Measurements from ENCODE around the gene WFDC11. TPM values are rescaled to one million over a fixed set of nuclear protein-coding genes. Genes with fewer than 3 reads are reported as not detected.

Gene WFDC11
- total RNA-seq, 1 experiment from 2014 or later, result not detected

DNA sequence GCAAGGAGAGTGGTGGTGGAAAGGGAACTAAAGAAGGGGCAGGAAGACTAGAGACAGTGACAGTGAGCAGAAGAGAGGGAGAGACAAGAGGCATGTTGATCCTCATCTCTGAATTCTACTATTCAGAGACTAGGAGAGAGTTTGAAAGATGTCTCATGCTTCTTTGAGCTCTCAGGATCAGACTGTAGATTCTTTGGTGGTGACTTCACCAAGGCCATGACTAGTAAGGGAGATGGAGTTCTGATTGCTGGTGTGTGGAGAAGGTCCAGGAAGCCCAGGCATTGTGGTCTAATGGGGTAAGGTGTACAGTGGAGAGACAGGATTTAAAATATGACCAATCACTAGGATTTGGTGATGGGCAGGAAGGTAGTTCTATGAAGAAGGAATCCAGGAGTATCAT lies 39.7 kb downstream of the WFDC11 start:
- BruUV-seq (replicated peaks), result no TSS peak
- H3K4me1 ChIP-seq (replicated peaks; ENCODE audit: insufficient read depth), result no peaks in the 10 kb centered on the region
- H3K36me3 ChIP-seq (ENCODE audit: low read depth), result no peaks in the 10 kb centered on the region
- POLR2A ChIA-PET (ENCODE audit: unreplicated experiment), result no interaction called here
- no peak overlapping the region for H3K4me3 ChIP-seq
- H3K9me3 ChIP-seq (ENCODE audit: insufficient read depth, low read depth), result no peaks in the 10 kb centered on the region
- TF ChIP-seq CTCF (conservative IDR thresholded peaks at IDR 0.05) (no peak), EZH2 (IDR thresholded peaks at IDR 0.05; ENCODE audit: low read depth) (no peak)
- no peaks in the 10 kb centered on the region; the same call in 1 of the 2 replicates for H3K9me2 ChIP-seq (ENCODE audit: insufficient read depth)
- H3K4me2 ChIP-seq, result no peak overlapping the region
- H3K27ac ChIP-seq, result no peak overlapping the region
- intact Hi-C loops (cut with micrococcal nuclease; ENCODE audit: unreplicated experiment), result no loop called here
- H3K27me3 ChIP-seq (ENCODE audit: insufficient read depth, low read depth), result peaks cover 7% of the 10 kb centered on the region; the same call in 1 of the 2 replicates
- H2AFZ ChIP-seq, result no peak overlapping the region
- CTCF ChIA-PET, result interaction anchor here (0.6 kb wide), 1 partner anchor 126 kb away, joined by 18 read pairs; no protein-coding TSS in a partner anchor
- H3K79me2 ChIP-seq (ENCODE audit: low read depth), result no peaks in the 10 kb centered on the region
- DNase-seq, result no peak
- no peaks in the 10 kb centered on the region for H4K20me1 ChIP-seq (ENCODE audit: insufficient read depth)
- no peaks in the 10 kb centered on the region for H3F3A ChIP-seq (ENCODE audit: insufficient read depth, low read depth)

DNA sequence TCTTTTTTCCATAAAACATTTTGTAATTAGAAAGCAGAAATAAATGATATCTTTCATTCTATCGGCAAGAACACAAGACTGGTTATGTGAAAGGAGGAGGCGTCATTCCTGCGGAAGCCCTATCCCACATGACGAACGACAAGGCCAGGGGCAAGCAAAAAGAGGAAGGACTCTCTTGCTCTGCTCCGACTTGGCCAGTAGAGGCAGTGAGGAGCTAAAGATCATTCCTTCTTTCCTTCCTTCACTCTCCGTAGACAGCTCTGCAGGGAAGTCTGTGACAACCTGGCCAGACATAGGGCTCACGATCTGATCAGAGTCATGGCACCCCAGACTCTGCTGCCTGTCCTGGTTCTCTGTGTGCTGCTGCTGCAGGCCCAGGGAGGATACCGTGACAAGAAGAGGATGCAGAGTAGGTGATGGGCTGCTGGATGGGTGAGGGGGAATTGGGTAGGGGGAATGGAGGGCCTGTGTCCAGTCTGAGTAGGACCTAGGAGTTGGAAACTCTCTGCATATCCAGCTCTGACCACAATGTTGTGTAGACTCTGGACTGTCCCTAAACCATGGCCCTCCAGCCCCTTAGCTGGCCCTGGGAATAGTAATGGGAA lies 40.4 kb downstream of the WFDC11 start, which contains the start of gene WFDC10A:
TSS of gene WFDC10A (plus strand) at position 244 of the 605 bp plus-strand sequence. CDS start at position 319, 75 bp downstream.
- H3K4me2 ChIP-seq, result peak within 1 kb of the TSS; percentile 28; the same call in 1 of the 2 replicates
- ChIA-PET CTCF (interaction anchor here (1.0 kb wide), 1 partner anchor 141 kb away, joined by 4 read pairs; no protein-coding TSS in a partner anchor), POLR2A (ENCODE audit: unreplicated experiment) (interaction anchor here (0.6 to 0.7 kb wide), 3 partner anchors 125 to 255 kb away, joined by 3 to 13 read pairs (median 5); no protein-coding TSS in a partner anchor)

DNA sequence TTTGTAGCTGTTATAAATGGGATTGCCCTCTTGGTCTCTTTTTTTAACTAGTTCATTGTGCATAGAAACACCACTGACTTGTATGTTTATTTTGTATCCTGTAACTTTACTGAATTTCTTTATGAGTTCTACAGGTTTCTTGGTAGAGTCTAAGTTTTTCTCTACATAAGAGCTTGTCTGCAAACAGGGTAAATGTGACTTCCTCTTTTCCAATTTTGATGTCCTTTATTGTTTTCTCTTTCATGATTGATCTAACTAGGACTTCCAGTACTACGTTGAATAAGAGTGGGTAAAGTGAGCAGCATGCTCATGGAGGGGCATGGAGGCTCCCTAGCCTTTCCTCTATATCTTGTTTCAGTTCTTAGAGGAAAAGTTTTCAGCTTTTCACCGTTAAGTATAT lies 43.5 kb downstream of the WFDC11 start:
- Histone ChIP-seq H3K79me2 (ENCODE audit: low read depth) (no peaks in the 10 kb centered on the region), H3K4me3 (no peak overlapping the region), H2AFZ (no peak overlapping the region), H3K36me3 (ENCODE audit: low read depth) (no peaks in the 10 kb centered on the region), H3F3A (ENCODE audit: insufficient read depth, low read depth) (no peaks in the 10 kb centered on the region), H3K4me2 (no peak overlapping the region), H3K9me2 (ENCODE audit: insufficient read depth) (no peaks in the 10 kb centered on the region; the same call in 1 of the 2 replicates), H3K27me3 (ENCODE audit: insufficient read depth, low read depth) (peaks cover 4% of the 10 kb centered on the region; the same call in 1 of the 2 replicates), H4K20me1 (ENCODE audit: insufficient read depth) (no peaks in the 10 kb centered on the region), H3K4me1 (replicated peaks; ENCODE audit: insufficient read depth) (no peaks in the 10 kb centered on the region), H3K9me3 (ENCODE audit: insufficient read depth, low read depth) (no peaks in the 10 kb centered on the region), H3K27ac (no peak overlapping the region)
- ChIA-PET CTCF (no interaction called here), POLR2A (ENCODE audit: unreplicated experiment) (no interaction called here)
- no TSS peak for BruUV-seq (replicated peaks)
- TF ChIP-seq CTCF (conservative IDR thresholded peaks at IDR 0.05), result no peak
- TF ChIP-seq EZH2 (IDR thresholded peaks at IDR 0.05; ENCODE audit: low read depth), result no peak
- intact Hi-C loops (cut with micrococcal nuclease; ENCODE audit: unreplicated experiment), result loop anchor here (10.0 kb wide), 1 partner anchor 162 kb away; the partner anchor contains the start of gene WFDC2
- DNase-seq, result no peak

More for the DNA sequence above, 40.4 kb downstream of the WFDC11 start, which contains the start of gene WFDC10A:
- peak; percentile 84 for TF ChIP-seq CTCF (conservative IDR thresholded peaks at IDR 0.05)
- no peak for TF ChIP-seq EZH2 (IDR thresholded peaks at IDR 0.05; ENCODE audit: low read depth)
- H2AFZ ChIP-seq, result no peak within 1 kb of the TSS
- H3K27me3 ChIP-seq (ENCODE audit: insufficient read depth, low read depth), result peaks cover 7% of the 10 kb centered on the region; the same call in 1 of the 2 replicates
- no peaks in the 10 kb centered on the region for H4K20me1 ChIP-seq (ENCODE audit: insufficient read depth)
- no peaks in the 10 kb centered on the region for H3F3A ChIP-seq (ENCODE audit: insufficient read depth, low read depth)
- H3K36me3 ChIP-seq (ENCODE audit: low read depth), result no peaks in the 10 kb centered on the region
- no TSS peak for BruUV-seq (replicated peaks)
- H3K4me3 ChIP-seq, result no peak within 1 kb of the TSS
- no peaks in the 10 kb centered on the region; the same call in 1 of the 2 replicates for H3K9me2 ChIP-seq (ENCODE audit: insufficient read depth)
- H3K4me1 ChIP-seq (replicated peaks; ENCODE audit: insufficient read depth), result no peaks in the 10 kb centered on the region
- peak; percentile 50 to 55 for DNase-seq
- H3K79me2 ChIP-seq (ENCODE audit: low read depth), result no peaks in the 10 kb centered on the region
- intact Hi-C loops (cut with micrococcal nuclease; ENCODE audit: unreplicated experiment), result loop anchor here (10.0 kb wide), 1 partner anchor 165 kb away; the partner anchor contains the start of gene WFDC2
- H3K27ac ChIP-seq, result no peak within 1 kb of the TSS
- no peaks in the 10 kb centered on the region for H3K9me3 ChIP-seq (ENCODE audit: insufficient read depth, low read depth)
